HG03575 (cell line): Measurements from ENCODE around the gene GORASP2.
A peak's percentile ranks its signal among the peaks of the same experiment; 100 is the strongest.
"Not testable (repeated sequence)": the region's sequence is repeated elsewhere in the genome, so short reads cannot be mapped to it uniquely, and the experiment has no call there.

Experiments
- ATAC-seq: cut with Tn5 transposase; IDR thresholded peaks from one replicate; pipeline ENCODE4 v1.9.1; 2021; ENCODE audit not compliant: unreplicated experiment, insufficient number of reproducible peaks, low FRiP score; ENCODE audit errors: extremely low read depth

The GORASP2 gene

DNA sequence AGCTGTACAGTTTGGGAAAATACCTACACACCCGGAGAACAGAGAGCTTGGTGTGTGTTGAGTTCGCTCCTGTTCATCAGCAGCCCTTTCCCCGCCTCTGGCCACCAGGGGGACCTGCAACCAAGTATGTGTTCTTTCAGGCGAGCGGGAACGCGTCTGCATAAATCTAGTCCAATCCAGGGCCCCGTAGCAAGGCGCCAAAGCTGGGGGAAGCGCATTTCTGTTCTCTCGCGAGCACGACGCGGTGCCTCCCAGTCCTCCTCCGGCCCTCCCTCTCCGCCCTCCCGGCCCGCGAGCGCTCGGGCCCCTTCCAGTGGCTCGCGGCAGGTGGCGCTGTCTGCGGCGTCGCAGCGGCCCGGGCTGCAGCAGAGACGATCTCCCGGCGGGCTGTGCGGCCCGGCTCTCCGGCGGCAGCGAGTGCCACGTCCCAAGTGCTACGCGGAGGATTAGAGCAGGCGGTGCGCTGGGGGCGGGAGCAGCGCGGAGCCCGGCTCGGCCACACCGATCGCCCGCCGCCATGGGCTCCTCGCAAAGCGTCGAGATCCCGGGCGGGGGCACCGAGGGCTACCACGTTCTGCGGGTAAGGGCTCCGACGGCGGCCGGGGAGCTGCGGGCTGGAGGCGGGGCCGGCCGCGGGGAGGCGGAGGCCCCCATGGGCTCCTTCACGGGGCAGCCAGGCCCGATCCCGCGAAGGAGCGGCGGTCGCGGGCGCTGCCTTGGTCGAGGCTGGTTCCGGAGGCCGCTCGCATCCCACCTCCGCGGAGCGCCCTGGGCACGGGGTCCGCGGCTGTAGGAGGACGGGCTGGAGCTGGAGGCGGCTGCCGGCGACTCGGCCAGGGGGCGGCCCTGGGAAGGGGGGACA is at the start of gene GORASP2:
Gene GORASP2, plus strand, starts transcription at position 430 of the 862 bp plus-strand sequence. Its CDS starts 88 bp downstream, at position 518.
- peak; percentile 82 for ATAC-seq

DNA sequence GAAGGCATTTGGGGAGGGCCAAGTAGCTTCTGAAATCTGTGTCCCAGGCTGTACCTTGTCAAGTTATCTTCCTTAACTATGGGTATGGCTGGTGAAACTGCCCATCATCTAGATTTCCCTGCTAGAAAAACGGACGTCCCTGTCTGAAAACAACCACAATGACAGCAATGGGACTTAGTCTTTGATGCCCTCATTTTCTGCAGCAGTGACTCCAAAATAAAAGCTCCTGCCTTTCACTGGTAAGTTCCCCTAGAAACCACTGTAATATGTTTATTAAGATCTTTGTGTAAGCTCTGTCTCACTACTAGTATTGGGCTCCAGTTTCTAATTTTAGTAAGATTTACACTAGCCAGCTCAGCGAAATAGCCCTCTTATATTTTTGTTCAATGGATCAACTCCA is 47.2 kb upstream of the GORASP2 start:
- ATAC-seq = no peak

DNA sequence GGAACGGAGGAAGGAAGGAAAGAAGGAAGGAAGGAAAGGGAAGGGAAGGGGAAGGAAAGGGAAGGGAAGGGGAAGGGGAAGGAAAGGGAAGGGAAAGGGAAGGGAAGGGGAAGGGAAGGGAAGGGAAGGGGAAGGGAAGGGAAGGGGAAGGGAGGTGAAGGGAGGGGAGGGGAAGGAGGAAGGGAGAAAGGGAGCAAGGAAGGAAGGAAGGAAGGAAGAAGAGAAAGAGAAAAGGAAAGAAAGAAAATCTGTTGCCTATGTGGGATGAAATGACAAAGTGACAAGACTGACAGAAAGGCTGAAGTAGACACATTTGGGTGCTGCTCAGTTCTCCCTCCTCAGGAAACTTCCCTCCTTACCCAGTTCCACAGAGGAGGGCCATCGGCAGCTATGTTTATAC is 46.3 kb upstream of the GORASP2 start:
- no peak for ATAC-seq

DNA sequence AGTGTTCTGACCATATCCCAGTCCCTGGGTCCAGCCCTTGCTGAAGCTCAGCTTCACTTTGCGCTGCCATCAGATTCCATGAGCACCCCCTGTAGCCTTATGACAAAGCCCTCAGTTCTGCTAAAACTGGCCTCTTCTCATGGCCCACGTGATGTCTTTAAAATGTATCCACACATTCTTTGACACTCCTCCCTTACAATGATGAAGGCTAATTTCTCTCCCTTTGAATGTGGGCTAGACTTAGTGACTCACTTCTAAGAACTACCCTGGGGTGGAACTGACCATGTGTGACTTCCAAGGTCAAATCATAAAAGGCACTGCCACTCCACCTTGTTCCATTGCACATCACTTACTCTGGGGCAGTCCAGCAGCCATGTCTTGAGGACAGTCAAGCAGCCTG is 45.4 kb upstream of the GORASP2 start:
- ATAC-seq = no peak

DNA sequence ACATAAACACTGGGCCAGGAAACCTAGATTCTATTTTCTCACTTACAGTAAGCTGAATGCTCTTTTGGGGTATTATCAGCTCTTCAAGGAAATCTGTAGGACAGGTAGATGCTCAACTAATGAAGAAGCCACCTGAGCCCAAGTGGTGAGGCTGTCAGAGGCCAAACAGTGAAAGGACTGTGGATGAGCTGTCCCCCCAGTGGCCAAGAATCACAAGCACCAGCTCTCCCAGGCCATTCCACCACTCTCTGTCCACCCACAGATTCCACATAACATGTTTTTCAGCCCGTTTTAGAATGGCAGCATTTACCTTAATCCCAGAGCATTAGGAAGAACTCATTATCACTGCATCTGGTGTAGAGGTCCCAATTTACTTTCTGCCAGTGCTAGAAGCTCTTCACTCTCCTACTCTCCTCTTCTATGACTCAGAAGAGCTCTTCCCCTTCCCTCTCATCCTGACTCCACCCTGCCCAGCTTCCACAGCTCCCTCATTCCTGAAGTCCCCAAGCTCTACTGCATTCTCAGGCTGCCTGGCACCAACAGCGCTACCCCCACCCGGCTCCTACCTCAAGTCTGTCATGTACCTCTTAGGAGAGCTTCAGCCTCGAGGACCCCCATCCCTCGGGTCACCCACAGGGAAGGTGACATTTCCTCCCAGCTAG is 43.8 kb upstream of the GORASP2 start:
- ATAC-seq = no peak

DNA sequence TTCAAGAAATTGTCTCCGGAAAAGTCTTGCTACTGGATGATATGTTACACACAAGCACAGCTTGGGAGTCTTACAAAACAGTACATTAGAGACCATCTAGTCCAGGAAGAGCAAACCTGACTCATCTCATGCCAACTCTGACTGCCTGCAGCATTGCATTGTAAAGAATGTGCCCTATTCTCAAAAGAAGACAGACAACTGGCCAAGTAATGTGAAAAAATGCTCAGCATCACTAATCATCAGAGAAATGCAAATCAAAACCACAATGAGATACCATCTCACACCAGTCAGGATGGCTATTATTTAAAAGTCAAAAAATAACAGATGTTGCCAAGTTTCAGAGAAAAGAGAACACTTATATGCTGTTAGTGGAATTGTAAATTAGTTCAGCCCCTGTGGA is 42.7 kb upstream of the GORASP2 start:
- no peak for ATAC-seq

DNA sequence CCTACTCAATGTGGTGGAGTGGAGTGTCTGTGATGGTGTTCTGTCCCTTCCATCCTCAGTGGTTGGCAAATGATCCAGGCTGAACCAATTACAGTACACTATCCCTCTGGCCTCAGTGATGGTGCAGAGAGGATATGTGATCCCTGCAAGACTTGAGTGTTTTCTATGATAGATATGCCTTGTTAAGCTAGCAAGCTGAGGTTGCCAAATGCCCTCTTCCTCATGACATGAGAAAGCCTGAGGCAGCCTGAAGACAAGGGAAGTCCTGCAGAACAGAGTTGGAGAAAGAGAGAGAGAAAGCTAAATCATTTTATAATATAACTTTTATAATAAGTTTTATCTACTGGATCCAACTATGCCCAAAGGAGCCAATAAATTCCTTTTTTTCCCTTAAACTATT is 41.6 kb upstream of the GORASP2 start:
- ATAC-seq = no peak

DNA sequence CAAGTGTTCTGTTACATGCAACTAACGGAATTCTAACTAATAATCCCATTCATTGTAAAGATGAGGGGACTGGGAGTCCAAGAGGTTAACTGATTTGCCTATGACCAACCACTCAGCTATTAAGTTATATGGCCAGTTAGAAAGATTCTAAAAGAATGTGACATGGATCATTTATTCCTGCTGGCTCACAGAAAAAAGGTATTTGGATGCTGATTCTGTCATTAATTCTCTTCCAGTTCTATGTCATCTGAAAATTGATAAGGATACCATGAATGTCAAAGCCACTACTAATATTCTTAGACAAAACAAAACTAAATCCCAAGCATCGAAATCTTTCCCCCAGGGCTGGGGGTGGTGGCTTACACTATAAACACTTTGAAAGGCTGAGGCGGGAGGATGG is 41.2 kb upstream of the GORASP2 start:
- no peak for ATAC-seq

DNA sequence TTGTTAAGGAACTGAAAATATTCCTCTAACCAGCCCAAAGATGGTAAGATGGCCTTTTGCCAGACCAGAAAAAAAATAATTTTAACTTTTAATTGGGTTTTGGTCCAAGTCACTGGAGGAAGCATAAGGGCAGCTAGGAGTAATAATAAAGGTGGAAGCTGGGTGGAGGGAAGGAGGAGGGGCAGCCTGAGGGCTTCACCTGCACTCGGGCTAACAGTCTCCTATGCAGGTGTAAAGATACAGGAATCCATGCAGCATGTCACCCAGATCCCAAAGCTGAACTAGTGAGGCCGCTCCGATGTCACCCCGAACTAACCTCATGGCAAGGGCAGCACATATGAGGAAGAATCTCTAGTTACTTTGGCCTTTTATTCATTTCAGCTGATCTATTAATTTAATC is 37.2 kb upstream of the GORASP2 start:
- no peak for ATAC-seq

DNA sequence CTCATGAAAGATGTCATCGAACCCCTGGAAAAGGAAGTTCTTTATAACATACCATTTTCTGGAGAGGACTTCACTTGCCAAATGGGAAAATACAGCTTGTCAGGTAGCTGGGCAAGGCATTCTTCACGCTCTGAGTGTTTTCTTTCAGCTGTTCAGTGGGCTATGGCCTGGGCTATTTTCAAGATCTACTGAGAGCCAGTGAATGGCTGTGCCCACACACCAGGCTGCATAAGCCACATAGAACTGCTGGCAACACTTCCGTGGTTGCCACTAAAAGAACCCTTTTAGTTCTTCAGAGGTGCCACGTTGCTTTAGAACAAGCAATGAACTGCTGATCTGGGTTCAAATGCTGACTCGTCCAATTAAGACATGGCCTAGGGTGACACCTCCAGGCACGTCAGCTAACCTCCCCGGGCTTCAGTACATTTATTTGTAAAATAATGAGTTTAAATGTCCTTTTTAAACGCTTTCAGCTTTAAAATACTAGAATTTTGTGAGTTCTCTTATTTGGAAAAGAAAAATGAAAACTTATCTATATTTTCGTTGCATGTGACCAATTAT is 36.6 kb upstream of the GORASP2 start:
- no peak for ATAC-seq

DNA sequence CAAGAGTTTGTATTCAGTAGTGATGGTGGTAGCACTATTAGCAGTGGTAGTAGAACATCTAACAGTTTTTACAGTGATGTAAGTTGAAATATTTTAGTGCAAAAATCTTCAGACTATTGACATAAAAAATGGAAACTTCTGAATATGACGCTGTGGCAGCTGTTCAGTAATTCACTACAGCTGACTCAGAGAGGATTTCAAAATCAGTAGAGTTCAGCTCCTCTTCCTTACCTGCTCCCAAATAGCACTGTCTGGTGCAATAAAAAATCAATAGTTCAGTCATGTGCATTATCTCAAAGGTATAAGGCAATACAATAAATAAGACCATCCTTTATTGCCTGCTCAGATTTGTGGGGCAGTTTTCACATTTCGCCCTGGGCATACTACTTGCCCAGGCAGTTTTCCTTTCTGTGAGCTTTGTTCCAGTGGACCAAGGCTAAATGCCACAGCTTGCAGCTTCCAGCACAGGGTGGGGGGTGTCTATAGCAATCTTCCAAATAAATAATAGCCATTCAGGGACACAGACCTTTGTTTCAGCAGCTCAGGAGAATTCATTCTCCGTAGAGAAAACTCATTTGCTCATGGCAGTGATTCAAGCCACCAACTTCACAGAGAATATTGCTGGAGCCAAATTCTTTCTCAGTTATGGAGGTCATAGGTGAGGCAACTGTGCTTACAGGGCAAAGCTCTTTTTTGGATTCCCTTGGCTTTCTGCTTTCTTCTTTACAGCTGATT is 33.9 kb upstream of the GORASP2 start:
- no peak for ATAC-seq

DNA sequence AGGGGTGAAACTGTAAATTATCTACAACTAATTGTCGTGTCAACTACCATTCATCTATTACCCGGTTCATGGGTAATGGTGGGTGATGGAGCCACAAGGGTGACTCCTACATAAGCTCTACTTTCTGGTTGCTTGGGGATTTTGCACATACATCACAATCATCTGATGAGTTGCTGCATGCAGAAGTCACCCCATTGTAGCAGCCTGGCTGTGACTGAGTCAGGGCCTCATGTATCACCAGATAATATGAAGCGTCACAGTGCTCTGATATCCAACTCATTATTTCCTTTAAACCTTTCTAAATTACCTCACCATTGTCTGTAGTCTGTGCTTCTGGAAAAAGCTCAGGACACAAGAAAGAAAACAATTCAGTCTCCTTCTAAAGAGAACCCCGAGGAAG is 32.4 kb upstream of the GORASP2 start:
- ATAC-seq = no peak

DNA sequence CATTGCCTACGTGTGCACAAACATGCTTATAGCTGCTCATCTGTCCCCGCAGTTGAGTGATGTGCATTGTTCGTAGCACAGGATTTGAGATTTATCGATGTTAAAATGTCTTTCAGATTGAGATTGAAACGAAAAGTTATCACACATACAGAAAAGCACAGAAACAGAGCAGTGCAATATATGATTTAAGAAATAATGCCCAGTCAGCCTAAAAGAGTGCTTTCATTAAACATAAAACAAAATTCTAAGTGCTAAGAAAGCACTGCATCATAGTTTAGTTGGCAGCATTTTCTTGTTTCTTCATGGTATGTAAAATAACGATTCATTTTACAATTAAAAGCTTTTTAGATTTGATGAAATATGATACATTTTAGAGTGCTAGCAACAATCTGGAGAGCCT is 31.9 kb upstream of the GORASP2 start:
- no peak for ATAC-seq

DNA sequence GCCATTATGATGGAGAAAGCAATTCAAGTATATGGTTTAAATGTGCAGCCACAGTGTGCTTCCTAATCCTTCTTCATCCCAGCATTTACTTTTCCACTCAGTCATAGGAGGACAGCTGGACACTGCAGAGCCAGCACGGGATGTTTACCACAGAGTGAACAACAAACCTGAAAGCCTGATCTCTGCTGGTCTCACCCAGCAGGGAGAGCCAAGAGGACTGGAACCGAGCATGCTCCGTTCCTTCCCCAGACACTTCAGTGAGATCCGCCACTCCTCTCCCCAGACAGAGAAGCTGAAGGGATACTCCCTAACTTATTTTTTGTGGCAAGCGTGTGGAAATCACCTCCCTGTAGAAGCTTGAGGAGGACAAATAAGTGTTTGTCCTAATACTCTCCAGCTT is 23.2 kb upstream of the GORASP2 start:
- no peak for ATAC-seq

DNA sequence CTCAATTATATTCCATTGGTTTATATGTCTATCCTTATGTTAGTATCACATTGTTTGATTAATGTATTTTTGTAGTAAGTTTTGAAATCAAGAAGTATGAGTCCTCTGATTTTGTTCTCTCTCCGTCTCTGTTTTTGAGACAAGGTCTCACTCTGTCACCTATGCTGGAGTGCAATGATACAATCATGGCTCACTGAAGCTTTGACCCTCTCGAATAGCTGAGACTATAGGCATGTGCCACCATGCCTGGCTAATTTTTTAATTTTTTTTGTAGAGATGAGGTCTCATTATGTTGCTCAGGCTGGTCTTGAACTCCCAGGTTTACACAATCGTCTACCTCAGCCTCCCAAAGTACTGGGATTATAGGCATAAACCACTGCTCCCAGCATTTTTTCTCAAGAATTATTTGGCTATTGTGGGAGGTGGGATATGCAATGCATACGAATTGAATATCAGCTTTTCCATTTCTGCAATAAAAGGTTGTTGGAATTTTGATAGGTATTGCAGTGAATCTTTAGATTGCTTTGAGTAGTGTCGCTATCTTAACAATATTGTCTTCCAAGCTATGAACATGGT is 17.7 kb upstream of the GORASP2 start:
- no peak for ATAC-seq

DNA sequence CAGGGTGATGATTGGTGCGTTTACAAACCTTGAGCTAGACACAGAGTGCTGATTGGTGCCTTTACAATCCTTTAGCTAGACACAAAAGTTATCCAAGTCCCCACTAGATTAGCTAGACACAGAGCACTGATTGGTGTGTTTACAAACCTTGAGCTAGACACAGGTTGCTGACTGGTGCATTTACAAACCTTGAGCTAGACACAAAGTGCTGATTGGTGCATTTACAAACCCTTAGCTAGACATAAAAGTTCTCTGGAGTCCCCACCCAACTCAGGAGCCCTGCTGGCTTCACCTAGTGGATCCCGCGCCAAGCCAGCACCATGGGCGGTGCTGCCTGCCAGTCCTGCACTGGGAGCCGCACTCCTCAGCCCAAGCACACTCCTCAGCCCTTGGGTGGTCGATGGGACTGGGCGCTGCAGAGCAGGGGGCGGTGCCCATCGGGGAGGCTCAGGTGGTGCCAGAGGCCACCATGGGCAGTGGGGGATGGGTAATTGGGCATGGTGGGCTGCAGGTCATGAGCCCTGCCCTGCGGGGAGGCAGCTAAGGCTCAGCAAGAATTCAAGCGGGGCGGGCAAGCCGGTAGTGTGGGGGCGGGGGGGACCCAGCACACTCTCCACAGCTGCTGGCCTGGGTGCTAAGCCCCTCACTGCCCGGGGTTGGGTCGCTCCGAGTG is 13.9 kb upstream of the GORASP2 start:
- ATAC-seq = not testable (repeated sequence)

DNA sequence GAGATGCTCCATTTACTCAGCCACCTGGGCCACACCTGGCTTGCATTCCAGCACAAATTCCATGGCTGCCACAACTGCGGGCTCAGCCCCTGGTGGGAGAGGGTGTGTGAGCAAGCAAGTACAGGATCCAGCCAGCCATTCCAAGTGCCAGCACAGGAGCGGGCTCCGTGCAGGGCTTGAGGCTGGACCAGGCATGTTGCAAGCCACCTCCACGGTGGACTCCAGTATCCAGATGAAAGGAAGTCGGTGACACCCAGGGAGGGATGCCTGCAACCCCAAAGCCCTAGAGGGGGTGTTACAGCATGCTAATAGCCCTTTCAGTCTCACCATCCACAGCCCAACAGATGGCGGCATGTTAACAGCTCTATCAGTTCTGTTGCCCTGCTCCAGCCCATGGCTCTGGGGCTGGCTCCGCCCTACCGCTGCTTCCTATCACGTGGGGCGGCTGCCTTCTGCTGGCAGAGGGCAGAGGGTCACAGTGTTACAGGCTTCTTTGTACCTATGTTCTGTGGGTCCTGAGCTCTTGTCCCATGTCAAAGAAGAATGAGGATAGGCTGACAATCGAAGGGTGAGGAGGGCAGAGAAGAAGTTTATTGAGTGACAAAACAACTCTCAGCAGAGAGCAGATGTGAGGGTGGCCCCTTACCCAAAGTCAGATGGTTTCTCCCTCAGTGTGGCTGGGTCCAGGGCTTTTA is 11.7 kb upstream of the GORASP2 start:
- no peak for ATAC-seq

DNA sequence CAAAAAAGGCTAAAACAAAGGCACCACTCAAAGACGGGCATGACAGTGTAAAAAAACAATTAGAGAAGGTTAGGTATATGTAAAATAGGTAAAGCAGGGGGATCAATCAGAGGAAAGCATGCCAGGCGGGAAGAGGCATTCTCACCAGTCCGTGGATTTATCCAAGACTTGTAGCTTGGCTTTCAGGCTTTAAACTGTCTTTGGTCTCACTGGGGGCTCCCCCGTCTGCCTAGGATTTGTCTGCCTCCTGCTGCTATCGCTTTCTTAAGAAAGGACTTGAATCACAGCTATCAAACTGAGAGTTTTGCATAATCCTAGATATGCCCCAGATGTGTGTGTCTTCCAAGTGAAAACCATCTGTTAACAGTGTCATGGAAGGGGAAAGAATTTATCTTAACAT is 11.1 kb upstream of the GORASP2 start:
- no peak for ATAC-seq
